ENCODE measurements around the gene FYN. TPM values are rescaled to one million over a fixed set of nuclear protein-coding genes. Genes with fewer than 3 reads are reported as not detected.
A peak's percentile ranks its signal among the peaks of the same experiment; 100 is the strongest.

FYN gene
- total and polyA plus RNA-seq, 2 of the 4 experiments (the other 2 are of a cell fraction) = 30.8 to 36.4 TPM

DNA sequence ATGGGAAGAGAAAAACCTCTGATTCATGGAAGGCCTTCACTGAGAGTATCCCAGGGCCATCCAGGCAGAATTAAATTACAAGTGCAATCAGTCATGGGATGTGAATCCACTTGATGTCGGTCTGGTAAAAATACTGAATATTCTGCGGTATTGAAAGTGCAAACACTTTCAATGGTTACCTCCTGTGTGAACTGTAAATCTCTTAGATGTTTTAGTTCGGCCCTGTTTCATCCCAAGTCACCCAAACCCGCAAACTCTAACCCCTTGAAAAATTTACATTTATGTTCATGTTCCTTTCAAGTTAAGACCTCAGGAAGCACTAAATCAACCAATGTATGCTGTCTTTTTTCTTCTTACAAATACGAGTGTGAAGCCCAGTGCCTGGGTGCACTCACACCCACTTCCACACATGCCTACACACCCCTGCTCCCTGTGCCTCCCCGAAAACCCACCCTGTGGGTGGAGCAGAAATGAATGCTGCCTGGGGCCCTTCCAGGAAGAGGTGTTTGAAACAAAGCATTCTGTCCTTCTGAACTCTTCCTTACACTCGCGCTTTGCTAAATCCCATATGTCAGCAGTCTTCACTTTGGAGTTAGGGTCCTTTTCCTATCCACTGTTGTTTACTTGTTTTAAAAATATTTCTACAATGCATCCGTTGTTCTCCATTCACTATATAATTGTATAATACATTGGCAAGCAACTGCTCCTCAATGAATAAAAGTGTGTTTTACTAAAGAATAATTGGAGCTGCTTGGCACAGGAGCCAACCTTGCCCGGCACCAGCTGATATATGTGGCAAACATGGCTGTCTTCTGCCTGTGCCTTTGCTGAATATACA is 62.7 kb downstream of the FYN start:
- no peak overlapping the region for H3K27ac ChIP-seq (ENCODE audit: insufficient read depth, low read length)
- no peak overlapping the region for H3K23ac ChIP-seq (ENCODE audit: low read depth, low read length)
- no peak overlapping the region for H3K4me3 ChIP-seq (ENCODE audit: insufficient read depth, low read depth, low read length)
- H3K9ac ChIP-seq (ENCODE audit: low read depth, low read length) = no peak overlapping the region
- BruUV-seq (replicated peaks) = no TSS peak
- H4K8ac ChIP-seq (ENCODE audit: low read depth in 2 of 2, low read length in 2 of 2) = no peak overlapping the region
- intact Hi-C loops (cut with micrococcal nuclease) = no loop called here
- no peak overlapping the region for H3K4ac ChIP-seq (ENCODE audit: low read depth, low read length)
- no peak overlapping the region for H3K18ac ChIP-seq (ENCODE audit: low read depth, low read length)
- H2BK5ac ChIP-seq (ENCODE audit: low read depth, low read length, poor library complexity, severe bottlenecking) = no peak overlapping the region
- no peaks in the 10 kb centered on the region for H3K36me3 ChIP-seq (ENCODE audit: control insufficient read depth, insufficient read depth, low read length)
- no peaks in the 10 kb centered on the region for H3K27me3 ChIP-seq (ENCODE audit: control insufficient read depth, insufficient read depth, low read length)
- H3K4me2 ChIP-seq (ENCODE audit: low read depth, low read length) = no peak overlapping the region
- no peak overlapping the region for H2AFZ ChIP-seq (replicated peaks; ENCODE audit: low read length, poor library complexity)
- no peak overlapping the region for H2AK9ac ChIP-seq (replicated peaks; ENCODE audit: low read depth, low read length, poor library complexity)
- ChIA-PET CTCF (no interaction called here), POLR2A (ENCODE audit: unreplicated experiment) (no interaction called here)
- H3K56ac ChIP-seq (ENCODE audit: extremely low read depth, insufficient read depth, low read length) = no peak overlapping the region
- peaks cover 5% of the 10 kb centered on the region; the same call in 1 of the 2 replicates for H4K20me1 ChIP-seq (ENCODE audit: insufficient read depth, low read length)
- no peak overlapping the region for H2BK120ac ChIP-seq (ENCODE audit: low read depth, low read length)
- H4K5ac ChIP-seq (ENCODE audit: low read depth, low read length) = no peak overlapping the region
- peaks cover 16% of the 10 kb centered on the region for H3K9me1 ChIP-seq (ENCODE audit: insufficient read depth, low read length)
- H2BK15ac ChIP-seq (ENCODE audit: low read depth, low read length) = no peak overlapping the region
- ATAC-seq (ENCODE audit: low read depth) (no peak), DNase-seq (no peak)
- H2AK5ac ChIP-seq (ENCODE audit: low read depth, low read length) = no peak overlapping the region
- no peak overlapping the region for H3K14ac ChIP-seq (replicated peaks; ENCODE audit: low read depth, low read length)
- 67% methylated on average over 2 of the region's 10 CpGs; no CpG with 5 or more reads in 1 of the 2 experiments for WGBS, 2 experiments (ENCODE audit: extremely low coverage in 2 of 2, insufficient read length in 1 of 2)
- dilution Hi-C loops (cut with HindIII; ENCODE audit: low sequenced_read_pairs, unreplicated experiment) = no loop called here
- H3K9me3 ChIP-seq (ENCODE audit: control insufficient read depth, insufficient read depth, low read length) = no peaks in the 10 kb centered on the region
- TF ChIP-seq FOS (IDR thresholded peaks at IDR 0.05; ENCODE audit: low read depth, low read length) (no peak), MAFK (IDR thresholded peaks at IDR 0.05; ENCODE audit: low read depth, low read length) (peak; percentile 58), MXI1 (IDR thresholded peaks at IDR 0.05; ENCODE audit: borderline replicate concordance, low read depth, low read length) (no peak)
- peaks cover 25 to 34% of the 10 kb centered on the region in 2 experiments for H3K79me1 ChIP-seq (ENCODE audit: low read depth in 1 of 2, low read length in 2 of 2)
- in situ Hi-C loops (cut with MboI; ENCODE audit: low sequenced_read_pairs) = no loop called here
- no peak overlapping the region for H2BK20ac ChIP-seq (ENCODE audit: low read depth, low read length)
- peaks cover 15% of the 10 kb centered on the region for H3K4me1 ChIP-seq (ENCODE audit: control insufficient read depth, insufficient read depth, low read length)
- H4K91ac ChIP-seq (ENCODE audit: insufficient read depth, low read depth, low read length) = no peak overlapping the region

Measured in IMR-90 (cell line).